ENCODE data around the gene TPGS2.
A peak's percentile ranks its signal among the peaks of the same experiment; 100 is the strongest.
"Not testable (repeated sequence)": the region's sequence is repeated elsewhere in the genome, so short reads cannot be mapped to it uniquely, and the experiment has no call there.

TPGS2 gene

GRCh38 chr18:36771245-36771644 is 57.6 kb downstream of the TPGS2 start:
- no peak for DNase-seq

DNA sequence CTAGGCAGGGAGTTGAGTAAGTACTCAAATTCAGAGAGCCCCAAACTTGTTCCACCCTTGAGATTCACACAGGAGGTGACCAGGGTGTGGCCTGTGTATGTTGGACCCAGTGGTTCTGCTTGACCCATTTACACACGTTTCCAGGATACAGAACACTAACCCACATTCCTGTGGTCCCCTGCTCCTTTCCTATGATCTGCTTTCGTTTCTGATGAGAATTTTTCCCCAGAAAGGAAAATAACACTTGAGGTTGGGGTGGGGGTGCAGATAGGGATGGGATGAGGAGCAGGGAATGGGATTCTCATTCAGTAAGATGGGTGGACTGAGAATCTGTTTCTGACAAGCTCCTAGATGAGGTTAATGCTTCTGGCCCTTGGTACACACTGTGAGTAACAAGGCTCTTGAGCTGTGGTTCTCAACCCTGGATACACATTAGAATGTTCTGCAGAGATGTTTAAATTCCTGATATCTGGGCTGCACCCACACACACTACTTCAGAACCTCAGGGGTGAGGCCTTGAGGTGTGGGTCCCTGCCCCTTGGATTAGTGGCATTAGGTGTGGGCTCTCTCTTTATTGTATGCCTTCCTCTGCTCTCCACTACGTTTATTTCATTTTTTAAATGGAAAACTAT is 58.4 kb downstream of the TPGS2 start:
- DNase-seq, result no peak

- peak; percentile 63 for DNase-seq
Observed at GRCh38 chr18:36769611-36770314, 59.0 kb downstream of the TPGS2 start.

- DNase-seq, result no peak
Observed at GRCh38 chr18:36769172-36769571, 59.6 kb downstream of the TPGS2 start.

DNA sequence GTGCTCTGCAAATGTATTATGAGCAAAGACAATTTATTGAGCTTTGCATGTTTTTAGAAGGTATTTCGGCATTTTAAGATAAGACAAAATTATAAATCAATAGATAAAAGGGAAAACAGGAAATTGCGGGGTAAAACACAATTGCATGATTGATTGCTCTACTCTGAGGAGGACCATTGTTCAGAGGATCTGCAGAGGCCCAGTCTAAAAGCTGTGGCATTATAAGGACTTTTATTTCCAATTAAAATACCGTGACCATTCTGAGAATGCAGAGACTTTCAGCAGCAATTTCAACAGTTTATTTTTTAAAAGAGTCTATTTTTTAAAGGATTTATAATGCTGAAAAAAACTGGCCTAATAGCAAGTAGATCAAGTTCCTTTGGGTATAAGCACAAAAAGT is 62.0 kb downstream of the TPGS2 start:
- no peak for DNase-seq

GRCh38 chr18:36762965-36763364 is 65.8 kb downstream of the TPGS2 start:
- DNase-seq, result not testable (repeated sequence)

DNA sequence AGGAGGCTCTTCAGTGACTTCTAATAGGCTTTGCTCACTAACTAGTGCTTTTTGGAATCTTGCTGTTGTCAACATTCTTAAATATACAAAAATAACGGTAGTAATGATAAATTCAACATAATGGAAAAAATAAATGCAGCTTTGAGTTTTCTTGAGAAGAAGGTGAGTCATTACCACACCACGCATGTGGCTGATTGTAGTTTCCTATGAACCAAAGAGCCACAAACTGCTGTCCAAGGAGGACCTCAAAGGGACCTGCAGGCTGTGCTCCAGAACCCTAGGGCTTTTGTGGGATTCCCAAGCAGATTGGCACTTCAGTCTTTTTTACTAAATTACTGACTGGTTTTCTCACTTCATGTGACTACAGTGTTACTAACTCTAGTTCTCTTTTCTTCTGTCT is 66.7 kb downstream of the TPGS2 start:
- no peak for DNase-seq

DNA sequence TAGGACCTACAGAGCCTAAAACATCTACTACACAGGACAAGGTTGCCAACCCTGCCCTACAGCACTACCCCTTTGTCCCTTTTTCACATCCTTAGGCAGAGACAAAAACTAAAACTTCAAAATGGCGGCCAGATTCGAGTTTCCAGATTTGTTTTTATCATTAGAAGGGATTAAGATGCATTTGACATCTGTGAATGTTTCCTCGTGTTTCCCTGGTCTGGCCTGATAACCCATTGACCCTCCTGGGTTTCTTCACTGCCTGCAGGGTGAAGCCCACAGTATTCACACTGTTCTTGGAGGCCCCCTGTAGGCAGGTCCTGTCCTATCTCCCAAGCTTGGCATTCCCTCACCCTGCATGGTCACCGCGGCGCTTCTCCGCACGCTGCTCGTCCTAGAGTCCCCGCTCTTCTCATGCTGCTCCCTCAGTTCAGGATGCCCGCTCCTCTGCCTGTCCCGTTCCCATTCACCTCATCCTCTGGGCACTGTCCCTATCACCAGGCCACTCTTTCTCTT is 67.6 kb downstream of the TPGS2 start:
- no peak for DNase-seq

DNA sequence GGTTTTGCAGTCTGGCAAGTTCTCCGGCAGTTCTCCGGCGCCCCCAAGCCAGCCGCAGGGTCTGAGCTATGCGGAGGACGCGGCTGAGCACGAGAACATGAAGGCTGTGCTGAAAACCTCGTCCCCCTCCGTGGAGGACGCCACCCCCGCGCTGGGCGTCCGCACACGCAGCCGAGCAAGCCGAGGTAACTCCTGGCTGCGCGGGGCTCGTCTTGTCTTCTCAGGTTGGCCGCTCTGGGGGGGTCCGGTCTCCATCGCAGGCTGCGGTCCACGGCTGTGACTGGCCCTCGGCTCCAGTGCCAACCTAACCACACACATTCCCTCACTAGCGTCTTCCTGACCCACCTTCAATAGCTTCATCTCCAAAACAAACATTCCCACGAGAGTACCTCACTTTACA is 68.2 kb downstream of the TPGS2 start:
- no peak for DNase-seq

- DNase-seq, result no peak
Observed at GRCh38 chr18:36759167-36759776, 69.5 kb downstream of the TPGS2 start.

GRCh38 chr18:36758623-36759022 is 70.2 kb downstream of the TPGS2 start:
- no peak for DNase-seq

DNA sequence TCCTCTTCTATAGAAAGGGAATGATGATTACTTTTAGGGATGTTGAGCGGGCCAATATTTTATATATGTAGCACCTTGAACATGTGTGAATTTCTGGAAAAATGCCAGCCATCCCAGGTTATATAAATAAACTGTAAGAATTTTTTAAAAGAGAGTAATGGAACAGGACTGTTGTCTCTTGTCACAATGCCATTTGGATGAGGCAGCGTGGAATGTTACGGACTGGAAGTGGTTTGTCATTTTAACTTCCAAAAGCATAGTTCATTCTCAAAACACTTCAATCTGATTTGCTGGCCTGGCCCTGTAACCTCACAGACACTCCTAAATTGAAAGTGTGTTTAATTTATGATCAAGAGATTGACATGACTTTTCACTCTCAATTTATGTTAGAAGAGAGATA is 70.8 kb downstream of the TPGS2 start:
- DNase-seq, result no peak

DNA sequence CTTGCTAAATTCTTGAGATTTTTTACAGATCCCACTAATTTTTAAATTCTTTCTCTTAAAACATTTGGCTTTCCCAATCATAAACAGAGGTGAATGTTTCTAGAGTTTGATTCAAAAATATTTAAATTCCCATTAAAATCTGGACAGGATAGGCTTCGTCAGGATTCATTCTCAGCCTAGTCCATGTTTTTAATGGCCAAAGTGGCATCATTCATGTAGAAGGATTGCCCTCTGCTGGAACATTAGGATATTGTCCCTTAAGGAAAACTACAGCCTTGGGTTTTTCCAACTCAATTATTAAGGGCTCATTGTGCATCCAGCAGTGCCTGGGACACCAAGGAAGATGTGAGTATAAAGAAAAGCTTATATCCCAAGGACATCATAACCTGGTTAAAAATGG is 71.7 kb downstream of the TPGS2 start:
- DNase-seq, result peak; percentile 83

GRCh38 chr18:36756242-36756641 is 72.6 kb downstream of the TPGS2 start:
- DNase-seq, result peak; percentile 36

DNA sequence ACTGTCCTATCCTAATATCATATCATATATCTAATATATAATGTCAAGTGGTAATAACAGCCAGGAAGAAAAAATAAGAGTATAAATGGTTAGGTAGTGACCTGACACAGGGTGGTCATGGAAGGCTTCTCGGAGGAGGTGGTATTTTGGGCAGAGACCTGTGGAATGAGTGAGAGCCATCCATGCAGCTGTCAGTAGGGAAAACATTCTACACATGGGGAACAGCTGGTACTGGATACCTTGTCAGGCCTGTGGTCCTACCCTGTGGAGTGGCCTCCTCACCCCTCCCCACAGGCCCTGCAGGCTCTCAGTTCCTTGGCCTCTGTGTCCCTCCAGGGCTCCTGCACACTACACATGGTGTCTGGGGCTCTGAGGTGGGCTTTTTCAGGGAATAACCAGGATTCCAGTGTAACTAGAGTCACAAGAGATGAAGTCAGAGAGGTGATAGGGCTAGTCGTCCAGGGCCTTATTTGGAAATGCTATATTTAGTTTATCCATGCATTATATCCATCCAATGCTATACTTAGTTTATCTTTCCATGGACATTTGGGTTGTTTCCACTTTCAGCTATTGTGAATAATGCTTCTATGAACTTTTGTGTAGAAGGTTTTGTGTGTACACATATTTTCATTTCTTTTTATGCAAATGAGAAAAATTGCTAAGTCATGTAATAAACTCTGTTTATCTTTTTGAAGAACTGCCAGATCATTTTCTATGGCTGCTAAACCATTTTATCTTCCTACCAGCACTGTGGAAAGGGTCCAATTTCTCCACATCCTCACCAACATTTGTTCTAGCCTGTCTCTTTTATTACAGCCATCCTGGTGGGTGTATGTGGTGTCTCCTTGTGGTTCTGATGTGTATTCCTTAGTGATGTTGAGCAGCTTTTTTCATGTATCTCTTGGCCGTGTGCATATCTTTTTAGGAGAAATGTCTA is 75.6 kb downstream of the TPGS2 start:
- no peak for DNase-seq

DNA sequence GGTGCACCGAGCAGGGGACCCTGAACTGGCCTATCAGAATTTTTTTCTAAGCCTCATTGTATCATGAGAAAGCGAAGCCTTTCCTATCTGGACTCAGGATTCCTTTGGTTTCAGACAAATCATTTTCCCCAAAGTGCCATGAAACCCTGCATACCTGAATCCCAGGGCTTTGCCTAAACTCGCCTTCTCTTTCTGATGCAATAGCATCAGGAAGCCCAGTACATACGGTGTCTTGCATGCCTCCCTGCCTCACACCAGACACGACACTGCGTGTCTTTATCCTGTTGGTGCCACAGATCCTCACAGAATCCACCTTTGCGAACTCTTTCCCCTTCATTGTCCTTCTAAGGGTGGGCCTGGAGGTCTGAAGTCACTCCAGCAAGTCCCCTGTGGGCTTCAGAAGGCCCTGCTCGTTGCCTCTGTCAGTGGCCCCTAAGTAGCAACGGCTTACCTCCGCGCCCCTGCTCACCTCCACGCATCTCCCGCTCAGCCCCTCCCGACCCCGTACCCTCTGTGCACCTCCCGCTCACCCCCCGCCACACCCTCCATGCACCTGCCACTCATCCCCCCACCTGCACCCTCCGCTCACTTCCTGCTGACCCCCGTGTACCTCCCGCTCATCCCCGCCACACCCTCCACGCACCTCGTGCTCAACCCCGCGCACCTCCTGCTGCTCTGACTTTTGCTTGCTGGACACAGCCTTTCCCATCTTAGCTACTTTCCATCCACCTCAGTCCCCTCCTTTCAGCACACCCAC is 83.4 kb downstream of the TPGS2 start:
- no peak for DNase-seq

GRCh38 chr18:36744261-36744876 is 84.4 kb downstream of the TPGS2 start:
- DNase-seq, result no peak

Measured in NCI-H69 (cell line).